ENCODE results near the gene ATP6V0A1.
A peak's percentile ranks its signal among the peaks of the same experiment; 100 is the strongest.
"Not testable (repeated sequence)": the region's sequence is repeated elsewhere in the genome, so short reads cannot be mapped to it uniquely, and the experiment has no call there.

The ATP6V0A1 gene

GRCh38 chr17:42477173-42477572, 18.5 kb downstream of the ATP6V0A1 start:
- DNase-seq (ENCODE audit: low spot score) = no peak

DNA sequence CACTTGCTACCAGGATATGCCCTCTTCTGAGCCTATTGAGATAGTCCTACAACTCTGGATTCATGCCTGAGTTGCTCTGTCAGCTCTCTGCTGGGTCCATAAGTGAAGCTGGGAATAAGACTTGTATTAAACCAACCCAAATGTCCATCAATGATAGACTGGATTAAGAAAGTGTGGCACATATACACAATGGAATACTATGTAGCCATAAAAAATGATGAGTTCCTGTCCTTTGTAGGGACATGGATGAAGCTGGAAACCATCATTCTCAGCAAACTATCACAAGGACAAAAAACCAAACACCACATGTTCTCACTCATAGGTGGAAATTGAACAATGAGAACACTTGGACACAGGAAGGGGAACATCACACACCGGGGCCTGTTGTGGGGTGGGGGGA, 19.1 kb downstream of the ATP6V0A1 start:
- not testable (repeated sequence) for DNase-seq (ENCODE audit: low spot score)

DNA sequence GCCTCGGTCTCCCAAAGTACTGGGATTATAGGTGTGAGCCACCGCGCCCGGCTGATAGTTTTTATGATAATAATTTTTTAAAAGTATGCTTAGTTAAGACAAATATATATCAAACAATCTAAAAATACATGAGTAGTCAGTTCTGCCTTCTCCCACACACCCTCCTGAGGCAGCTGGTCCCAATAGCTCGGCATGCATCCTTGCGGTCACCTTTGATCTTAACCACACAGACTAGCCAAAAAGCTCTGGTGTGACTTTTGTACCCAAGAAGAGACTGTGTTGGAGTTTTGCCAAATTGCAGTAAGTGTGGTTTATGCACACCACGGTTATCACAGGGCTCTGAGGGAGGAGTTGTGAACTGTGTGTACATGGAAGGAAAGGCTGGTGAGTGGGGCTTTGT, 25.6 kb downstream of the ATP6V0A1 start:
- no peak for DNase-seq (ENCODE audit: low spot score)

DNA sequence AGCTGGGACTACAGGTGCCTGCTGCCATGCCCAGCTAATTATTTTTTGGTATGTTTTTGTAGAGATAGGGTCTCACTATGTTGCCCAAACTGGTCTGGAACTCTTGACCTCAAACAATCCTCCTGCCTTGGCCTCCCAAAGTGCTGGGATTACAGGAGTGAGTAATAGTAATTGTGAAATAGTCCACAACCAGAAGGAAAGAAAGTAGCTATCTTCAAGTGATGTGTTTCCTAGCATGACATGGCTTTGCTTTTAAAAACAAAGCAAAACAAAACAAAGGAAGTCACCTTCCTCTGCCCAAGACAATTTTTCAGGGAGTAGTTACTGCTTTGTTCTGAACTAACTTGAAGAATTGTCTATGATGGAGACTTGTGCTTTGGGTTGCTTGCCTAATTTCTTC, 27.0 kb downstream of the ATP6V0A1 start:
- no peak for DNase-seq (ENCODE audit: low spot score)

GRCh38 chr17:42488032-42488431, 29.4 kb downstream of the ATP6V0A1 start:
- DNase-seq (ENCODE audit: low spot score) = no peak

- DNase-seq (ENCODE audit: low spot score) = no peak
Observed at GRCh38 chr17:42493319-42493718, 34.6 kb downstream of the ATP6V0A1 start.

- no peak for DNase-seq (ENCODE audit: low spot score)
Observed at GRCh38 chr17:42494673-42495072, 36.0 kb downstream of the ATP6V0A1 start.

- no peak for DNase-seq (ENCODE audit: low spot score)
Observed at GRCh38 chr17:42498828-42499227, 40.1 kb downstream of the ATP6V0A1 start.

- no peak for DNase-seq (ENCODE audit: low spot score)
Observed at GRCh38 chr17:42502091-42502490, 43.4 kb downstream of the ATP6V0A1 start.

GRCh38 chr17:42502926-42503325, 44.2 kb downstream of the ATP6V0A1 start:
- no peak for DNase-seq (ENCODE audit: low spot score)

DNA sequence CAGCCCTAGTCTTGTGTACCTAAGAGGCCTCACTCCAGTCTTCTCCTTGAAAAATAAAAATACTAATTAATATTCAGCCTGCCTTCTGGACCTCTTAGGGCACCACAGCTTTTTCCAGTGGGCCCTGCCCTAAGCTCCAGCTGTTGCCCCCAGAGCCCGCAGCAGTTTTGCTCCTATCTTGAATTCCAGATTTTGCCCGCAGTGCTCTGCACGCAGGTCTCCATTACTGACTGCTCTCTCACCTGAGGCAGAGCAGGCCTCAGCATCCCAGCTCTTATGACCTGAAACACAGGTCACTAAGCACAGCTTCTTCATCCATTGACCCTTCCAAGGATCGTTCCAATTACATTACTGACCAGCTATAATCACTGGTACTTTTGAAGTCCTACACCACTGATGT, 49.0 kb downstream of the ATP6V0A1 start:
- DNase-seq (ENCODE audit: low spot score) = no peak

DNA sequence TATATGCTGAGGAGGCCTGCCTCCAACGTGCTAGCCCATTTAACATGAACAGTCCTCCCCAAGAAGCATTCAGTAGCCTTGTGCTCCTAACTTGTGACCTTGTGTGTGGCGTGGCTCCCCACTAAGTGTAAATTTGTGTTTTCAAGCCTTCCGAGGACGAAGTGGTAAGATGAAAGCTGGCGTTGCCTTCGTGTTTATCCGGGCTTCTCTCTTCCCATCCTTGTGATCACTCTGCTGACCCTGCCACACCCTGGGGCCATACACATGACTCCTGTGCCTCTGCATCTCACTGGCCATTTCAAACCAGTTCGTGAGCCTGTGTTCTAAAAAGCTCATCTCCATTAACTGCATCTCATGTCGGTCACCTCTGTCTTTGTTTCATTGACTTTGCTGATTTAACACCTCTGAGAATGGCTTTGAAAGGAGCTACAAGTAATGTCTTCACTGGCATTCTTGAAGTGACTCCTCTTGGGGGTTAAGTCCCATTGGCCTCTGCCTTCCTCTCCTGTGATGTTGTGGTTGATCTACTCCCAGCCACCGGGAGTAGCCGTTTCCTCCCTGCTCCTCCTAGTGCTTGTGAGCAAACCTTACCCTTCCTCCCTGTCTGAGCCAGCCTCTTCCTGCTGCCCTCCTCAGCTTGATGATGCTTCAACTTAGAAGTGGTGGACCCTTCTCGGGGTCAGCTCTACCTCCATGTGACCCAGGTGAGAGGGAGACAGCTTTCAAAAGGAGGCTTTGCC, 49.9 kb downstream of the ATP6V0A1 start:
- no peak for DNase-seq (ENCODE audit: low spot score)

DNA sequence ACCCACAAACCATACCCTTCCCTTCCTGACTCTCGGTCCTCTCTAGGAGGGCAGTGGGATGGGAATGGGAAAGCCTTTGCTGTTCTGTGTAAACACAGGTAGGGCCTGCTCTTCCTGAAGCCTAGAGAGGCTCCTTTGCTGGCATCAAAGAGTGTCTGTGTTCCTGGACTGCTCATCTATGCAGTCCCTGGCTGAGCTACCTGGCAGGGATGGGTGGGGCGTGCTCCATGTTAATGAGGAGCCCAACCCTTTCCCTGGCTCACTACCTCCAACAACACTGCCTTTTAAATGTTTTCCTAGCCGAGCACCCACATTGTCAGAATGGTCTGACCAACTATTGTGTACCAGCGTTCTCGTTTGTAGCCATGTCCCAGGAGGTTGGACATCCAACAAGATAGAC, 50.7 kb downstream of the ATP6V0A1 start:
- DNase-seq (ENCODE audit: low spot score) = no peak

GRCh38 chr17:42509841-42510240, 51.2 kb downstream of the ATP6V0A1 start:
- DNase-seq (ENCODE audit: low spot score) = no peak

DNA sequence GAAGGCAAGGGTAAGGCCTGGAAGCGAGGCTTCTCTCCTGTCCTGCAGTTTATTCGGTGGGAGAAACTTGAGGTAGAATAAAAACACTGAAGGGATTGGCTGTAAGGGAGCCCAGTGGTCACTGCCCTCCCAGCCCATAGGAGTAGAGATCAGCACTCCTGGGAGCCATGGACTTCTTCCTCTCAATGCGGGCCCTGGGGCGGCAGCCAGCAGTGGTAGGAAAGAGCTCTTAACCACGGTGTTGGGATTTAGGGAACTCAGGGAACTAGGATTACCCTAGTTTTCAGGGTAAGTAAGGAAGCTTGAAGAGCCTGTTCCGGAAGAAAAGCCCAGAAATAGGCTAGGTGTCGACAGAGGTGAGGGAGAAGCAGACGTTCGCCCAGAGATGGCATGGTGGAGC, 53.6 kb downstream of the ATP6V0A1 start:
- no peak for DNase-seq (ENCODE audit: low spot score)

DNA sequence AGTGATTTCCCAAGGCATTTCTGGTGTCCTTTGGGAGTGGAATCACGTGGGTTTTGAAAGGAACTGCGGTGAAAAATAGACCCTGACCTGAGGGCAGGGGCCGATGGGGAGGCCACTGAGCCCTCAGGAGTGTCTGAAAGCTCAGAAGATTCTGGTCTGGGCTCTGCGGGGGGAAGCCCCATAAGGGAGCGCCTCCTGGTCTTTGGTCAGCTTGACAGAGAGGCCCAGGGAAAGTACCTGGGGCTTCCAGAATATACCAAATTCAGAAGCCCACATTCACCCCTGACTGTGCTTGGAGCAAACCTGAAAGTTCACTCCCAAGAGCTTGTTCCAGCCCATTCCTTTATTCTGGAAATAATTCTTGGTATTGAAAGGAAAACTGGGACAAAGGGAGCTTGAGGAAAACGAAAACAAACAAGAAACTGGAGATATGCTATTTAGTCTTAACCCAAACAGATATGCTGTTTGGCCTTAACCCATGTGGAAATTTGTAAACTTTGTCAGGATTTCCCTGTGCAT, 54.1 kb downstream of the ATP6V0A1 start:
- DNase-seq (ENCODE audit: low spot score) = no peak

DNA sequence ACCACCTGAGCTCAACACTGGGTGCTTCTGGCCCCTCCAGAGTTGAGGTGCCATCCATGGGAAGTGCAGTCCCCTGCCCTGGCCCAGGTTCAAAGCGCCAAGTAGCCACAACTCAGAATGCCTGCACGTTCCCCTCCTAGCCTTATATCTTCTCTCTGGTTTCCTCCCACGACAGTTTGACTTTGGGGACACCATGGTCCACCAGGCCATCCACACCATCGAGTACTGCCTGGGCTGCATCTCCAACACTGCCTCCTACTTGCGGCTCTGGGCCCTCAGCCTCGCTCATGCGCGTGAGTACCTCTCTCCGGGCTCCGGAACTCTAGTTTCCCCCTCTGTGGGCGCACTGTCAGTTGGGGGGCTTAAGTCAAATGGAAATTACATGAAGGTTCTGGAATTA, 55.0 kb downstream of the ATP6V0A1 start:
- no peak for DNase-seq (ENCODE audit: low spot score)

DNA sequence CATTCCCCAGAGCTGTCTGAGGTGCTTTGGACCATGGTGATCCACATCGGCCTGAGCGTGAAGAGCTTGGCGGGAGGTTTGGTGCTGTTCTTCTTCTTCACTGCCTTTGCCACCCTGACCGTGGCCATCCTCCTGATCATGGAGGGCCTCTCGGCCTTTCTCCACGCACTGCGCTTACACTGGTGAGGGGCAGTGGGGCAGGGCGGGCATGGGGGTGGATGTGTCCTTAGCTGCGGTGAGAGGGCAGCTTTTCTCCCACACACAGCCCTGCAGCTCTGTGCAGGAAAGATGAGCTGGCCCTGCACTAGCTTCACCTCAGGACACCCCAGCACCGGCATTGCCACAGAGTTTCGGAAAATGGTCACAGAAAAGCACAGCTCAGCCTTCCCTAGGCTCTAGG, 55.6 kb downstream of the ATP6V0A1 start:
- DNase-seq (ENCODE audit: low spot score) = no peak

DNA sequence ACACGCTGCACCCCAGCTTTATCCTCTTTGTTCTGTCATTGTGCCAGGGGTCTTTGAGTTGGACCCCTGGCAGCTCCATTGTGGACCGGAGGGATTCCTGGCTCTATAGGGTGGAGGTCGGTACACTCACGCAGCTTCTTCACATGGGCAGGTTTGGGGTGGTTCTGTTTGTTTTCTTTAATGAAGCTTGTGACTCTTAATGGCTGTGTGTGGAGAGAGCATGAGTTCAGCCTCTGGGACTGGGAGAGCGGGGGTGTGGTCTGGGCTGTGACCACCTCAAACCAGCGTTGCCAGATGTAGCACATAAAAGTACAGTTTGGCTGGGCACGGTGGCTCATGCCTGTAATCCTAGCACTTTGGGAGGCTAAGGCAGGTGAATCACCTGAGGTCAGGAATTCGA, 56.2 kb downstream of the ATP6V0A1 start:
- DNase-seq (ENCODE audit: low spot score) = no peak

- DNase-seq (ENCODE audit: low spot score) = peak; percentile 85
Observed at GRCh38 chr17:42517516-42517915, 58.8 kb downstream of the ATP6V0A1 start.

DNA sequence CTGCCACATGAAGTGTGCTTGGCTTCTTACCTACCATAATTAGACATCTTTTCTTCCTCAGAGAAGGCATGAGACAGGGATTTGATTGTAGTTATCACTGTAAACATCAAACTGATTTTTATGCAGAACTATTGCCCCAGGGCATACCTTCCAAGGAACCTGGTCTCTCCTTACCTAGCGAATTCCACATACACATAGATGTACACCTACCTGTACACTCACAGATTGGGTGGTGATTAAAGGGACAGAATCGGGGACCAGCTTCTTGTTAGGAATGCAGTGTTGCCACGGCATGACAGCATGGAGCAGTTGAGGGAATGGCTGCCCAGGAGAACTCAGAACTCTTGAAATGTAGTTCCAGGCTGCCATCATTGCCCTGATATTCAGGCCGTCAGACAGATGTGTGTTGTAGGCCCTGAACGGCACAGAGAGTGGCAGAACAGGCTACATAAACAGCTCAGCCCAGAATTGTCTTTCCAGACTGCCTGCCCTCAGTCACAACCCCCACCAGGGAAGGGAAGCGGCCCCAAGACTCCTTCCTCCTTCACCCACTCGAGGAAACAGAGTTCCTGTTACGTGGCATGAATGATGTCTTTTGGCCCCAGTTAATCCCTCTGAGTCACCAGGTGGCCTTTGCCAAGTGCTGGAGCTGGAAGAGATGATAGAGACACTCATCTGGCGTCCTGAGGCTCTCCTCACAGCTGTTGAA, 59.5 kb downstream of the ATP6V0A1 start:
- DNase-seq (ENCODE audit: low spot score) = peak; percentile 78

- DNase-seq (ENCODE audit: low spot score) = peak; percentile 67
Observed at GRCh38 chr17:42518755-42519545, 60.3 kb downstream of the ATP6V0A1 start.

All from left forelimb (tissue), 1 donor.